ENCODE data around the gene AP5M1. TPM values are rescaled to one million over a fixed set of nuclear protein-coding genes. Genes with fewer than 3 reads are reported as not detected.

Gene AP5M1
- polyA plus RNA-seq, 1 donor from 2014 or later = 40.0 TPM

GRCh38 chr14:57287745-57288144 is 19.0 kb downstream of the AP5M1 start:
- TF ChIP-seq EP300 (conservative IDR thresholded peaks at IDR 0.05; ENCODE audit: poor library complexity, severe bottlenecking) = no peak
- no peak for TF ChIP-seq MXI1 (conservative IDR thresholded peaks at IDR 0.05; ENCODE audit: poor library complexity, severe bottlenecking)
- no peak for TF ChIP-seq TAF1 (IDR thresholded peaks at IDR 0.05; ENCODE audit: low read depth)
- TF ChIP-seq, protein P1, sequence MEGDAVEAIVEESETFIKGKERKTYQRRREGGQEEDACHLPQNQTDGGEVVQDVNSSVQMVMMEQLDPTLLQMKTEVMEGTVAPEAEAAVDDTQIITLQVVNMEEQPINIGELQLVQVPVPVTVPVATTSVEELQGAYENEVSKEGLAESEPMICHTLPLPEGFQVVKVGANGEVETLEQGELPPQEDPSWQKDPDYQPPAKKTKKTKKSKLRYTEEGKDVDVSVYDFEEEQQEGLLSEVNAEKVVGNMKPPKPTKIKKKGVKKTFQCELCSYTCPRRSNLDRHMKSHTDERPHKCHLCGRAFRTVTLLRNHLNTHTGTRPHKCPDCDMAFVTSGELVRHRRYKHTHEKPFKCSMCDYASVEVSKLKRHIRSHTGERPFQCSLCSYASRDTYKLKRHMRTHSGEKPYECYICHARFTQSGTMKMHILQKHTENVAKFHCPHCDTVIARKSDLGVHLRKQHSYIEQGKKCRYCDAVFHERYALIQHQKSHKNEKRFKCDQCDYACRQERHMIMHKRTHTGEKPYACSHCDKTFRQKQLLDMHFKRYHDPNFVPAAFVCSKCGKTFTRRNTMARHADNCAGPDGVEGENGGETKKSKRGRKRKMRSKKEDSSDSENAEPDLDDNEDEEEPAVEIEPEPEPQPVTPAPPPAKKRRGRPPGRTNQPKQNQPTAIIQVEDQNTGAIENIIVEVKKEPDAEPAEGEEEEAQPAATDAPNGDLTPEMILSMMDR (IDR thresholded peaks at IDR 0.05; ENCODE audit: poor library complexity, severe bottlenecking) = no peak
- TF ChIP-seq SMC3 (conservative IDR thresholded peaks at IDR 0.05; ENCODE audit: poor library complexity) = no peak
- TF ChIP-seq POLR2AphosphoS5 (IDR thresholded peaks at IDR 0.05) = no peak
- no peak for TF ChIP-seq REST (IDR thresholded peaks at IDR 0.05; ENCODE audit: borderline replicate concordance)
- no peak for TF ChIP-seq EZH2 (IDR thresholded peaks at IDR 0.05; ENCODE audit: borderline replicate concordance, insufficient read depth, low read length, poor library complexity, severe bottlenecking)
- no peak for TF ChIP-seq RAD21 (conservative IDR thresholded peaks at IDR 0.05)
- Histone ChIP-seq H4K20me1 (ENCODE audit: insufficient read depth) (no peaks in the 10 kb centered on the region), H3K36me3 (ENCODE audit: insufficient read depth, low read length) (peaks cover 11% of the 10 kb centered on the region), H3K4me2 (ENCODE audit: low read length) (no peak overlapping the region), H3K9me3 (ENCODE audit: low read length) (no peaks in the 10 kb centered on the region), H3K4me3 (ENCODE audit: low read length) (no peak overlapping the region), H3K9ac (ENCODE audit: low read length) (no peak overlapping the region), H3F3A (ENCODE audit: insufficient read depth, low read length, poor library complexity, severe bottlenecking) (no peaks in the 10 kb centered on the region), H3K27me3 (ENCODE audit: insufficient read depth, low read depth, low read length) (no peaks in the 10 kb centered on the region), H3K27ac (ENCODE audit: low read length) (no peak overlapping the region), H3K79me2 (replicated peaks; ENCODE audit: insufficient read depth, low read length) (no peaks in the 10 kb centered on the region), H2AFZ (ENCODE audit: low read depth, low read length) (no peak overlapping the region), H3K9me2 (ENCODE audit: insufficient read depth, low read length) (no peaks in the 10 kb centered on the region)

DNA sequence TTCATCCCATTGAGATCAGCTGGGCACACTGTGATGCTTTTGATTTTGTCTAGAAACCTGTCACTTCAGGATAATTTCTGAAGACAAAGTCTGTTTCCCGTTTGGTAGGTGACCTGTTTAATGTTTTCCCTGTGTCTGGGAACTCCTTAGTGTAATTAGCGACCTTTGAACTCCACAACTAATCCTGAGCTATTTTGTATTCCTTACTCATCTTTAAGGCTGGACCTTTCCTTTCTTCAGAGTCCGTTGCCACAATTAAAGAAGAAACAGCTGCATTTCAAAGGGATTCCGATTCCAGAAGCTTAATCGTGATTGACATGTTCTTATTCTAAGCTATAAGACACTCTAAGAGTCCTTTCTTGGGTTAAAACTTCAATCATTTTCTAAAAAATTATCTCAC is 22.0 kb downstream of the AP5M1 start:
- Histone ChIP-seq H3K27me3 (ENCODE audit: insufficient read depth, low read depth, low read length) (no peaks in the 10 kb centered on the region), H3K79me2 (replicated peaks; ENCODE audit: insufficient read depth, low read length) (no peaks in the 10 kb centered on the region), H3K9ac (ENCODE audit: low read length) (no peak overlapping the region), H3K4me3 (ENCODE audit: low read length) (no peak overlapping the region), H3K4me2 (ENCODE audit: low read length) (no peak overlapping the region), H3F3A (ENCODE audit: insufficient read depth, low read length, poor library complexity, severe bottlenecking) (no peaks in the 10 kb centered on the region), H3K9me2 (ENCODE audit: insufficient read depth, low read length) (no peaks in the 10 kb centered on the region), H4K20me1 (ENCODE audit: insufficient read depth) (no peaks in the 10 kb centered on the region), H2AFZ (ENCODE audit: low read depth, low read length) (no peak overlapping the region), H3K27ac (ENCODE audit: low read length) (no peak overlapping the region), H3K36me3 (ENCODE audit: insufficient read depth, low read length) (no peaks in the 10 kb centered on the region), H3K9me3 (ENCODE audit: low read length) (no peaks in the 10 kb centered on the region)
- TF ChIP-seq REST (IDR thresholded peaks at IDR 0.05; ENCODE audit: borderline replicate concordance) = no peak
- TF ChIP-seq EZH2 (IDR thresholded peaks at IDR 0.05; ENCODE audit: borderline replicate concordance, insufficient read depth, low read length, poor library complexity, severe bottlenecking) = no peak
- TF ChIP-seq POLR2AphosphoS5 (IDR thresholded peaks at IDR 0.05) = no peak
- TF ChIP-seq RAD21 (conservative IDR thresholded peaks at IDR 0.05) = no peak
- no peak for TF ChIP-seq SMC3 (conservative IDR thresholded peaks at IDR 0.05; ENCODE audit: poor library complexity)
- TF ChIP-seq EP300 (conservative IDR thresholded peaks at IDR 0.05; ENCODE audit: poor library complexity, severe bottlenecking) = no peak
- no peak for TF ChIP-seq MXI1 (conservative IDR thresholded peaks at IDR 0.05; ENCODE audit: poor library complexity, severe bottlenecking)
- no peak for TF ChIP-seq TAF1 (IDR thresholded peaks at IDR 0.05; ENCODE audit: low read depth)
- TF ChIP-seq, protein P1 (IDR thresholded peaks at IDR 0.05; ENCODE audit: poor library complexity, severe bottlenecking) = no peak

Measured in neural cell (in vitro differentiated cells).